ENCODE results near the gene PARP16. TPM values are rescaled to one million over a fixed set of nuclear protein-coding genes. Genes with fewer than 3 reads are reported as not detected.

Gene PARP16
- total and polyA plus RNA-seq, 2 donors (not counting 1 experiment from before 2014, with no cell fraction given), result 3.6 to 4.9 TPM

DNA sequence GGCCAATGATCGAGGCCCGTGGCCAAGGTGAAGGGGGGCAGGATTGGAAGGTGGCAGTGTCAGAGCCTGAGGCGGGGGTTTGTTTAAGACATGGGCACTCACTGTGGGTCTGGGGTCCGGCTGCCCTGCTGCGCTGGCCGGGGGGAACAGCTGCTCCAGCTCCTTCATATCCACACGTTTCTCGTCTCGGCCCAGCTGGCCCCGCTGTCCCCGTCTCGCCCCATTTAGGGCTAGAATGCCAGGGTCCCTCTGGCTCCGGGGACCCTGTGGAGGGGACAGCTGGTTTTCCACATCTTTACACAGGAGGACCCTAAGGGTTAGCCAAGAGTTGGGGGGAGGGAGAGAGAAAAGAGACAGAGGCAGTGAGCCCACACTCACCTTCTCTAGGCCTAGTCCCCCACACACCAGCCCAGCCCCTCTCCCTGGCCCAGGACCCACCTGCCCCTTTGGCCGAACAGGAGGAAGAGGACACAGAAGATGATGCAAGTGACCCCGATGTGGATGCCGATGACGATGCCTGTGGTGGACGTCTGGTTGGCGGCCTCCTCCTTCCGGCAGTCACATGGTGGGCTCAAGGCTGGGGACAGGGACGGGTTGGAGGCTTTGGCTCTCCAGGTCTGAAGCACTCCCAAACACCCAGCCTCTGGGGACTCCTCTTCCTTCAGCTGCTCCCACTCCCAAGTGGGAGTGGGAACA lies 42.8 kb upstream of the PARP16 start:
- Histone ChIP-seq H3K4me1 (ENCODE audit: control insufficient read depth, extremely low read depth, insufficient read depth, low read length) (no peaks in the 10 kb centered on the region), H3K36me3 (ENCODE audit: control insufficient read depth, insufficient read depth, low read length) (no peaks in the 10 kb centered on the region), H3K27ac (ENCODE audit: insufficient read depth, low read length) (no peak overlapping the region), H3K79me2 (ENCODE audit: control insufficient read depth, insufficient read depth, low read length) (no peaks in the 10 kb centered on the region), H3K9me3 (ENCODE audit: control insufficient read depth, insufficient read depth, low read depth, low read length) (no peaks in the 10 kb centered on the region), H2AFZ (ENCODE audit: low read length) (no peak overlapping the region), H3K9ac (ENCODE audit: insufficient read depth, low read length) (no peak overlapping the region), H4K20me1 (ENCODE audit: control insufficient read depth, extremely low read depth, insufficient read depth, low read length) (no peaks in the 10 kb centered on the region), H3K4me3 (replicated peaks in 1 of 4; ENCODE audit: control extremely low read depth in 1 of 4, insufficient read depth in 1 of 4, low read depth in 3 of 4, low read length in 4 of 4) (no peak overlapping the region), H3K4me2 (ENCODE audit: extremely low read depth, insufficient read depth, low read length) (no peak overlapping the region), H3K27me3 (ENCODE audit: control insufficient read depth, insufficient read depth, low read length) (no peaks in the 10 kb centered on the region)
- no peak for TF ChIP-seq EZH2 (IDR thresholded peaks at IDR 0.05; ENCODE audit: low read length, missing control alignments)
- TF ChIP-seq CTCF (conservative IDR thresholded peaks at IDR 0.05 in 1 of 2, IDR thresholded peaks at IDR 0.05 in 1 of 2; ENCODE audit: low read depth in 1 of 2, low read length in 2 of 2), result no peak
- DNase-seq (ENCODE audit: low read depth in 2 of 2), result no peak

GRCh38 chr15:65328506-65329287 lies 42.0 kb upstream of the PARP16 start:
- H4K20me1 ChIP-seq (ENCODE audit: control insufficient read depth, extremely low read depth, insufficient read depth, low read length), result no peaks in the 10 kb centered on the region
- no peaks in the 10 kb centered on the region for H3K4me1 ChIP-seq (ENCODE audit: control insufficient read depth, extremely low read depth, insufficient read depth, low read length)
- no peaks in the 10 kb centered on the region for H3K79me2 ChIP-seq (ENCODE audit: control insufficient read depth, insufficient read depth, low read length)
- H3K27me3 ChIP-seq (ENCODE audit: control insufficient read depth, insufficient read depth, low read length), result no peaks in the 10 kb centered on the region
- no peak for DNase-seq (ENCODE audit: low read depth in 2 of 2)
- TF ChIP-seq CTCF (conservative IDR thresholded peaks at IDR 0.05 in 1 of 2, IDR thresholded peaks at IDR 0.05 in 1 of 2; ENCODE audit: low read depth in 1 of 2, low read length in 2 of 2) (no peak), EZH2 (IDR thresholded peaks at IDR 0.05; ENCODE audit: low read length, missing control alignments) (no peak)
- H3K27ac ChIP-seq (ENCODE audit: insufficient read depth, low read length), result no peak overlapping the region
- no peak overlapping the region for H3K4me2 ChIP-seq (ENCODE audit: extremely low read depth, insufficient read depth, low read length)
- no peak overlapping the region for H2AFZ ChIP-seq (ENCODE audit: low read length)
- no peaks in the 10 kb centered on the region for H3K9me3 ChIP-seq (ENCODE audit: control insufficient read depth, insufficient read depth, low read depth, low read length)
- no peaks in the 10 kb centered on the region for H3K36me3 ChIP-seq (ENCODE audit: control insufficient read depth, insufficient read depth, low read length)
- H3K9ac ChIP-seq (ENCODE audit: insufficient read depth, low read length), result no peak overlapping the region
- H3K4me3 ChIP-seq (replicated peaks in 1 of 4; ENCODE audit: control extremely low read depth in 1 of 4, insufficient read depth in 1 of 4, low read depth in 3 of 4, low read length in 4 of 4), result no peak overlapping the region

GRCh38 chr15:65327651-65328393 lies 41.1 kb upstream of the PARP16 start:
- no peak overlapping the region for H3K9ac ChIP-seq (ENCODE audit: insufficient read depth, low read length)
- TF ChIP-seq EZH2 (IDR thresholded peaks at IDR 0.05; ENCODE audit: low read length, missing control alignments) (no peak), CTCF (conservative IDR thresholded peaks at IDR 0.05 in 1 of 2, IDR thresholded peaks at IDR 0.05 in 1 of 2; ENCODE audit: low read depth in 1 of 2, low read length in 2 of 2) (no peak)
- H3K9me3 ChIP-seq (ENCODE audit: control insufficient read depth, insufficient read depth, low read depth, low read length), result no peaks in the 10 kb centered on the region
- H3K27me3 ChIP-seq (ENCODE audit: control insufficient read depth, insufficient read depth, low read length), result no peaks in the 10 kb centered on the region
- no peaks in the 10 kb centered on the region for H3K79me2 ChIP-seq (ENCODE audit: control insufficient read depth, insufficient read depth, low read length)
- H3K4me3 ChIP-seq (replicated peaks in 1 of 4; ENCODE audit: control extremely low read depth in 1 of 4, insufficient read depth in 1 of 4, low read depth in 3 of 4, low read length in 4 of 4), result no peak overlapping the region
- no peak overlapping the region for H3K27ac ChIP-seq (ENCODE audit: insufficient read depth, low read length)
- H3K36me3 ChIP-seq (ENCODE audit: control insufficient read depth, insufficient read depth, low read length), result no peaks in the 10 kb centered on the region
- no peak for DNase-seq (ENCODE audit: low read depth in 2 of 2)
- no peaks in the 10 kb centered on the region for H3K4me1 ChIP-seq (ENCODE audit: control insufficient read depth, extremely low read depth, insufficient read depth, low read length)
- no peak overlapping the region for H3K4me2 ChIP-seq (ENCODE audit: extremely low read depth, insufficient read depth, low read length)
- H4K20me1 ChIP-seq (ENCODE audit: control insufficient read depth, extremely low read depth, insufficient read depth, low read length), result no peaks in the 10 kb centered on the region
- H2AFZ ChIP-seq (ENCODE audit: low read length), result no peak overlapping the region

Data from fibroblast of lung (primary cell).